IMR-90 (cell line): ENCODE data around the gene PTPRG. TPM values are rescaled to one million over a fixed set of nuclear protein-coding genes. Genes with fewer than 3 reads are reported as not detected.

Experiments used
- ATAC-seq: fragments of 200-7000 bp; cut with Tn5 transposase; 2 replicates; pipeline ENCODE4 v1.9.1; 2020; ENCODE audit warnings: low read depth, mild to moderate bottlenecking, moderate library complexity
- BruUV-seq: library from RNA; stranded (reverse); fragments of 400-500 nt; replicated peaks from 2 replicates; lab custom pipeline; 2021; lab: Mats Ljungman, UMichigan
- CTCF ChIA-PET: fragments of 300-600 bp; formaldehyde crosslinking; extraction: SDS; loops from one replicate; lab custom pipeline; 2021; ENCODE audit warnings: antibody characterized with exemption; lab: Yijun Ruan, JAX
- POLR2A ChIA-PET: fragments of 300-600 bp; sonication (Branson Sonifier 250); formaldehyde crosslinking; loops from one replicate; lab custom pipeline; 2022; ENCODE audit warnings: antibody characterized with exemption; ENCODE audit not compliant: unreplicated experiment; lab: Charles Lee
- DNase-seq: peaks from one replicate; pipeline ENCODE4 v3.0.0; 2013
- H2AFZ ChIP-seq: replicated peaks from 2 replicates; pipeline ENCODE3; 2013; ENCODE audit warnings: low read length, mild to moderate bottlenecking; ENCODE audit not compliant: poor library complexity
- H2AK5ac ChIP-seq: 2 replicates; pipeline ENCODE4 v1.6.1; 2013; ENCODE audit warnings: low read depth, low read length, inconsistent platforms
- H2AK9ac ChIP-seq: replicated peaks from 2 replicates; pipeline ENCODE3; 2013; ENCODE audit warnings: mild to moderate bottlenecking, low read depth, low read length, moderate library complexity; ENCODE audit not compliant: poor library complexity
- H2BK120ac ChIP-seq: 2 replicates; pipeline ENCODE4 v1.6.1; 2013; ENCODE audit warnings: low read depth, low read length, inconsistent platforms
- H2BK15ac ChIP-seq: 3 replicates; pipeline ENCODE4 v1.6.1; 2013; ENCODE audit warnings: low read depth, low read length, inconsistent platforms
- H2BK20ac ChIP-seq: 2 replicates; pipeline ENCODE4 v1.6.1; 2013; ENCODE audit warnings: low read depth, mild to moderate bottlenecking, inconsistent platforms, low read length, moderate library complexity
- H2BK5ac ChIP-seq: 2 replicates; pipeline ENCODE4 v1.6.1; 2013; ENCODE audit warnings: mild to moderate bottlenecking, low read depth, low read length, inconsistent platforms; ENCODE audit not compliant: poor library complexity, severe bottlenecking
- H3K14ac ChIP-seq: replicated peaks from 2 replicates; pipeline ENCODE4 v1.6.1; 2013; ENCODE audit warnings: low read depth, low read length, inconsistent platforms
- H3K18ac ChIP-seq: 2 replicates; pipeline ENCODE4 v1.6.1; 2013; ENCODE audit warnings: low read depth, low read length, control low read depth
- H3K23ac ChIP-seq: 2 replicates; pipeline ENCODE4 v1.6.1; 2013; ENCODE audit warnings: low read depth, low read length, inconsistent platforms
- H3K27ac ChIP-seq: 2 replicates; pipeline ENCODE4 v1.5.1; 2013; ENCODE audit warnings: mild to moderate bottlenecking, control low read depth, low read length; ENCODE audit not compliant: insufficient read depth
- H3K27me3 ChIP-seq: 2 replicates; pipeline ENCODE4 v1.6.1; 2013; ENCODE audit warnings: low read length; ENCODE audit not compliant: control insufficient read depth, insufficient read depth
- H3K36me3 ChIP-seq: 2 replicates; pipeline ENCODE4 v1.6.1; 2013; ENCODE audit warnings: low read length, mixed read lengths; ENCODE audit not compliant: control insufficient read depth, insufficient read depth
- H3K4ac ChIP-seq: 2 replicates; pipeline ENCODE4 v1.6.1; 2013; ENCODE audit warnings: low read depth, low read length, inconsistent platforms
- H3K4me1 ChIP-seq: 2 replicates; pipeline ENCODE4 v1.6.1; 2013; ENCODE audit warnings: low read length, mixed read lengths; ENCODE audit not compliant: control insufficient read depth, insufficient read depth
- H3K4me2 ChIP-seq: 2 replicates; pipeline ENCODE4 v1.6.1; 2013; ENCODE audit warnings: low read depth, mild to moderate bottlenecking, control low read depth, low read length, moderate library complexity
- H3K4me3 ChIP-seq: 2 replicates; pipeline ENCODE4 v1.5.1; 2013; ENCODE audit warnings: low read depth, mild to moderate bottlenecking, control low read depth, low read length, moderate library complexity; ENCODE audit not compliant: insufficient read depth
- H3K56ac ChIP-seq: 2 replicates; pipeline ENCODE4 v1.6.1; 2013; ENCODE audit warnings: low read length, inconsistent platforms; ENCODE audit not compliant: insufficient read depth; ENCODE audit errors: extremely low read depth
- H3K79me1 ChIP-seq, 2 experiments: 2 replicates each; pipeline ENCODE4 v1.6.1; 2013; ENCODE audit warnings: low read length in 2 of 2, inconsistent platforms in 1 of 2, low read depth in 1 of 2
- H3K9ac ChIP-seq: 2 replicates; pipeline ENCODE4 v1.6.1; 2013; ENCODE audit warnings: low read depth, low read length, control low read depth
- H3K9me1 ChIP-seq: 2 replicates; pipeline ENCODE4 v1.6.1; 2013; ENCODE audit warnings: low read length, inconsistent platforms; ENCODE audit not compliant: insufficient read depth
- H3K9me3 ChIP-seq: 2 replicates; pipeline ENCODE4 v1.6.1; 2013; ENCODE audit warnings: low read length; ENCODE audit not compliant: control insufficient read depth, insufficient read depth
- H4K20me1 ChIP-seq: 2 replicates; pipeline ENCODE4 v1.6.1; 2013; ENCODE audit warnings: low read length, inconsistent platforms; ENCODE audit not compliant: insufficient read depth
- H4K5ac ChIP-seq: 2 replicates; pipeline ENCODE4 v1.6.1; 2013; ENCODE audit warnings: mild to moderate bottlenecking, low read depth, low read length, control low read depth
- H4K8ac ChIP-seq, 2 experiments: 2 replicates each; pipeline ENCODE4 v1.6.1; 2013; ENCODE audit warnings: low read depth in 2 of 2, low read length in 2 of 2, control low read depth in 1 of 2, inconsistent platforms in 1 of 2
- H4K91ac ChIP-seq: 2 replicates; pipeline ENCODE4 v1.6.1; 2013; ENCODE audit warnings: low read depth, low read length, inconsistent platforms; ENCODE audit not compliant: insufficient read depth
- BHLHE40 ChIP-seq: fragments of 150-350 bp; IDR thresholded peaks from 2 replicates; pipeline ENCODE4 v1.6.1; 2016; ENCODE audit warnings: mild to moderate bottlenecking, low read depth, low read length
- CHD1 ChIP-seq: IDR thresholded peaks from 2 replicates; pipeline ENCODE4 v1.6.1; 2012; ENCODE audit warnings: low read depth, low read length, improper control_type of control experiment
- MAFK ChIP-seq: IDR thresholded peaks from 2 replicates; pipeline ENCODE4 v1.6.1; 2012; ENCODE audit warnings: low read depth, low read length, improper control_type of control experiment
- MAZ ChIP-seq: IDR thresholded peaks from 2 replicates; pipeline ENCODE4 v1.6.1; 2012; ENCODE audit warnings: low read depth, mild to moderate bottlenecking, low read length, improper control_type of control experiment, moderate library complexity, borderline replicate concordance
- MXI1 ChIP-seq: IDR thresholded peaks from 2 replicates; pipeline ENCODE4 v1.6.1; 2012; ENCODE audit warnings: low read depth, mild to moderate bottlenecking, low read length, moderate library complexity, borderline replicate concordance
- RAD21 ChIP-seq: IDR thresholded peaks from 2 replicates; pipeline ENCODE4 v1.6.1; 2012; ENCODE audit warnings: low read length, improper control_type of control experiment
- RCOR1 ChIP-seq: IDR thresholded peaks from 2 replicates; pipeline ENCODE4 v1.6.1; 2012; ENCODE audit warnings: mild to moderate bottlenecking, low read length, improper control_type of control experiment; ENCODE audit not compliant: insufficient replicate concordance
- RFX5 ChIP-seq: IDR thresholded peaks from 2 replicates; pipeline ENCODE4 v1.8.0; 2012; ENCODE audit warnings: low read depth, mild to moderate bottlenecking, low read length, moderate library complexity
- SMC3 ChIP-seq: fragments of 150-350 bp; IDR thresholded peaks from 2 replicates; pipeline ENCODE4 v1.6.1; 2016; ENCODE audit warnings: low read depth, mild to moderate bottlenecking, antibody characterized with exemption, low read length, moderate library complexity
- WGBS, 2 experiments: methylation state at CpG; one replicate each; pipeline versions ENCODE4 v1.1.5 to v1.1.7; 2013; ENCODE audit warnings: missing lambda C conversion rate in 2 of 2; ENCODE audit not compliant: insufficient read length in 1 of 2; ENCODE audit errors: extremely low coverage in 2 of 2; 5-methylcytosine and 5-hydroxymethylcytosine counted together
- dilution Hi-C: fragments of 300-500 bp; cut with HindIII; formaldehyde crosslinking; loops from one replicate; pipeline ENCODE4 v1.14.3; 2018; ENCODE audit warnings: low sequenced_read_pairs; ENCODE audit not compliant: unreplicated experiment
- in situ Hi-C: fragments of 300-500 bp; cut with MboI; formaldehyde crosslinking; loops from 3 replicates; pipeline ENCODE4 v1.14.3; 2019; ENCODE audit warnings: low sequenced_read_pairs, inconsistent platforms, mixed read lengths
- intact Hi-C: fragments of 100-400 bp; cut with micrococcal nuclease; formaldehyde crosslinking; loops from 2 replicates; pipeline ENCODE4 v1.10.0; 2022
- polyA plus RNA-seq, 3 experiments: library from polyadenylated mRNA; depleted of rRNA; stranded (reverse); fragments of >200 nt; gene quantifications; 2 replicates each; pipeline ENCODE4 v1.2.3, GENCODE V29; 2012; ENCODE audit warnings: low replicate concordance in 1 of 3
- total RNA-seq: library from RNA; depleted of rRNA; stranded (reverse); fragments of >200 nt; gene quantifications from 2 replicates; pipeline ENCODE4 v1.2.3, GENCODE V29; 2012
- TF ChIP-seq, protein P1 (sequence below): conservative IDR thresholded peaks from 2 replicates; pipeline ENCODE4 v1.5.1; 2012; ENCODE audit warnings: mild to moderate bottlenecking, low read depth, low read length, improper control_type of control experiment

PTPRG gene
- total and polyA plus RNA-seq, 2 of the 4 experiments (the other 2 are of a cell fraction): 7.7 to 31.0 TPM

DNA sequence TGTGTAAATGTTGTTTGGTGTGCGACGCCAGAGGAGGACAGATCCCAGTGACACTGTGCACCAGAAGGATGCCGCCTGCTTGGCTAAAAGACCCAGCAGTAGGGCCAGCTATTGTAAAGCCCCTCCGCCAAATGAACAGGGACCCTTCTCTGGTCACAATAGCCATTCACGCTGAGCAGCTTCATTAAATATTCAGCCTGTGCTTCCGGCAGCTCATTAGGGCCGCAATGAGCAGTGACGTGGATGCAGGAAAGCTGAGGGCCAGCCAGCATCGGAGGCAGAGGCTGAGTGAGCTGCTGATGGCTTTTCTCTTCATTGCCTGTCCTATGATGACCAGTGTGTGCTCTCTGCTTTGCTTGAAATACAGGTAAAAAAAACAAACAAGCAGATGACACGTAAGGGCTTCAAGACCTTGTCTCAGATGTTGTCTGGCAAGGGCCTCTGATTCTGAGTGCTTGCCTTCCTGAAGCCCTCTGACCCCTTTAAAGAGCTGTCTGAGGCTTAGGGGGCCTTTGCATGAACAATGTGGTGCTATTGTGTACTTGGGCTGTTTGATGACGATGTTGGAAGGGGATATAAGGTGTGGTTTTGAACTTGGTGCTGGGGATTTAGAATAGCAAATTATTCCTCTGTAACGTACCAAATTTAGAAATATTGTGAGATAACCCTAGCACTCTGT lies 681.6 kb downstream of the PTPRG start:
- Histone ChIP-seq H3K4ac (no peak overlapping the region), H2BK15ac (no peak overlapping the region), H3K4me1 (no peaks in the 10 kb centered on the region), H3K27me3 (no peaks in the 10 kb centered on the region), H3K27ac (no peak overlapping the region), H3K9me3 (no peaks in the 10 kb centered on the region), H4K91ac (no peak overlapping the region), H3K9me1 (0 out of 2 replicates have a peak, but pooled peaks cover 2% of the 10 kb centered on the region), H3K56ac (no peak overlapping the region), H4K20me1 (no peaks in the 10 kb centered on the region), H3K14ac (no peak overlapping the region), H2BK20ac (no peak overlapping the region), H3K4me3 (no peak overlapping the region), H4K5ac (no peak overlapping the region), H2AK9ac (no peak overlapping the region), H2AFZ (no peak overlapping the region), H3K79me1 (no peaks in the 10 kb centered on the region), H3K23ac (no peak overlapping the region), H2BK5ac (no peak overlapping the region), H3K36me3 (no peaks in the 10 kb centered on the region), H2BK120ac (no peak overlapping the region), H3K18ac (no peak overlapping the region), H3K9ac (no peak overlapping the region), H3K4me2 (no peak overlapping the region), H4K8ac (no peak overlapping the region), H2AK5ac (no peak overlapping the region)
- CTCF ChIA-PET: interaction anchor here (0.6 to 1.7 kb wide), 3 partner anchors 12 to 20 kb away, joined by 3 to 4 read pairs (median 3); no protein-coding TSS in a partner anchor
- intact Hi-C loops (no loop called here), in situ Hi-C loops (no loop called here), dilution Hi-C loops (no loop called here)
- no peak for DNase-seq
- TF ChIP-seq RCOR1 (no peak), CHD1 (no peak), RAD21 (no peak), MAZ (no peak), MXI1 (no peak), BHLHE40 (no peak), SMC3 (no peak), MAFK (no peak), RFX5 (no peak)
- TF ChIP-seq, protein P1, sequence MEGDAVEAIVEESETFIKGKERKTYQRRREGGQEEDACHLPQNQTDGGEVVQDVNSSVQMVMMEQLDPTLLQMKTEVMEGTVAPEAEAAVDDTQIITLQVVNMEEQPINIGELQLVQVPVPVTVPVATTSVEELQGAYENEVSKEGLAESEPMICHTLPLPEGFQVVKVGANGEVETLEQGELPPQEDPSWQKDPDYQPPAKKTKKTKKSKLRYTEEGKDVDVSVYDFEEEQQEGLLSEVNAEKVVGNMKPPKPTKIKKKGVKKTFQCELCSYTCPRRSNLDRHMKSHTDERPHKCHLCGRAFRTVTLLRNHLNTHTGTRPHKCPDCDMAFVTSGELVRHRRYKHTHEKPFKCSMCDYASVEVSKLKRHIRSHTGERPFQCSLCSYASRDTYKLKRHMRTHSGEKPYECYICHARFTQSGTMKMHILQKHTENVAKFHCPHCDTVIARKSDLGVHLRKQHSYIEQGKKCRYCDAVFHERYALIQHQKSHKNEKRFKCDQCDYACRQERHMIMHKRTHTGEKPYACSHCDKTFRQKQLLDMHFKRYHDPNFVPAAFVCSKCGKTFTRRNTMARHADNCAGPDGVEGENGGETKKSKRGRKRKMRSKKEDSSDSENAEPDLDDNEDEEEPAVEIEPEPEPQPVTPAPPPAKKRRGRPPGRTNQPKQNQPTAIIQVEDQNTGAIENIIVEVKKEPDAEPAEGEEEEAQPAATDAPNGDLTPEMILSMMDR: no peak
- no peak for ATAC-seq
- BruUV-seq: no TSS peak
- POLR2A ChIA-PET: no interaction called here
- WGBS, 2 experiments: 80% methylated on average over 8 of the region's 12 CpGs; no CpG with 5 or more reads in 1 of the 2 experiments
